DMS 273 treated with DMSO at 0.1 percent for 48 hours (cell line): ENCODE data around the gene VPS33A.
A peak's percentile ranks its signal among the peaks of the same experiment; 100 is the strongest.
"Not testable (repeated sequence)": the region's sequence is repeated elsewhere in the genome, so short reads cannot be mapped to it uniquely, and the experiment has no call there.

Experiments used
- DNase-seq: peaks from one replicate; lab custom pipeline; 2025; lab: John Stamatoyannopoulos, UW

VPS33A gene

DNA sequence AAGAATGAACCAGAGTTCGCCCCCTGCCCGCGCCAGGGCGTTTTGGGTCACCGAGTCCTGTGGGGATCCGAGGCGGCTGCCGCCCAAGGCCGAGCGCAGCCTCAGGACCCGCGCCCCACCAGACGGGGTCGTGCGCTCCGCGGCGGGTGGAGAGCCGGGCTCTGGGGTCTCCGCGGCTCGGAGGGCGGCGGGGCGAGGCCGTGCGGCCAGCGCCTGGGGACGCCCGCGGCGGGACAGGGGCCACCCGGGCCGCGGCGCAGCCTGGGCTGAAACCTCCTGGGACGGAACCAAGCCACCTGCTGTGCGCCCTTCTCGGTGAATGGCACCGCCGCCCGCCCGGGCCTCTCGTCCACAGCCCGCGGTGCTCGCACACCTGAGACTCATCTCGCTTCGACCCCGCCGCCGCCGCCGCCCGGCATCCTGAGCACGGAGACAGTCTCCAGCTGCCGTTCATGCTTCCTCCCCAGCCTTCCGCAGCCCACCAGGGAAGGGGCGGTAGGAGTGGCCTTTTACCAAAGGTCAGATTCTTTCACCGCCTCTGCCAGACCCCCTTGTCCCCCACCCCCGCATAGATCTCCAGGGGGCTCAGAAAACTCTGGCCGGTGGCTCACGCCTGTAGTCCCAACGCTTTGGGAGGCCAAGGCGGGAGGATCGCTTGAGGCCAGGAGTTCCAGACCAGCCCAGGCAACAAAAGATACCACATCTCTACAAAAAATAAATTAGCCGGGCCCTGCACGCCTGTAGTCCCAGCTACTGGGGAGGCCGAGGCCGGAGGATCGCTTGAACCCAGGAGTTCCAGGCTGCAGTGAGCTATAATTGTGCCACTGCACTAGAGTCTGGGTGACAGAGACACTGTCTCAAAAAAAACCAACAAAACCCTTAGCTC lies 61.9 kb downstream of the VPS33A start:
- no peak for DNase-seq

DNA sequence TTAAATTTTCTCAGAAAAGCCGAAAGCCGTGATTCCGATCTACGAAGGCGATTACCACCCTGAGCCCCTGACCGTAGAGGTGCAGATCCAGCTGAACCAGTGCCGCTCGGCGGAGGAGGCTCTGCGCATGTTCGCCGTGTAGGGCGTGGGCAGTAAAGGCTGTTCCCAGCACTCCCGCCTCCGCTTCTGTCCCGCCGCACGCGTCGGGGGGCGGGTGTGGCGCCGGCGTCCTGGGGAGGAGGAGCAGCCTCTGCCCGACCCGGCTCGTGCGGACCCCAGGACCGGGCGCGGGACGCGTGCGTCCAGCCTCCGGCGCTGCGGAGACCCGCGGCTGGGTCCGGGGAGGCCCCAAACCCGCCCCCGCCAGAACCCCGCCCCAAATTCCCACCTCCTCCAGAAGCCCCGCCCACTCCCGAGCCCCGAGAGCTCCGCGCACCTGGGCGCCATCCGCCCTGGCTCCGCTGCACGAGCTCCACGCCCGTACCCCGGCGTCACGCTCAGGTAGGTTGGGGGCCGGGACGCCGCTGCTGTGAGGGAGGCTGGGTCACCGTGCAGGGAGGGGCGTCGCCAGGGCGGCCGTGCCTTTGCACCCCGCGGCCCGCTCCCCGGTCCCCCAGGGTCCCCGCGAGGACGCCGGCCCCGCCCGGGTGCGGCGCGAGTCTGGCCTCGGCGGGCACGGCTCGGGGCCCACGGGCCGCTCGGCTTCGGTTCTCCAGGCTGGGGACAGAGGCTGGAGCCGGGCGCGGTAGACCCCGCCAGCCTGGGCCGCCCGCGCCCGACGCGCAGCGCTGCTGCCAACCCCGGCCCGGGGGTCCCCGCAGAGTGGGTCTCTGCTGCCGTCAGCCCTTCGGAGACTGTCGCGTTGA lies 62.8 kb downstream of the VPS33A start, which contains the start of gene B3GNT4:
B3GNT4 (plus strand) TSS at position 409 of the 866 bp plus-strand sequence. CDS start 910 bp downstream, outside the sequence.
- DNase-seq = no peak

- not testable (repeated sequence) for DNase-seq
These were observed 63.5 kb downstream of the VPS33A start for GRCh38 chr12:122202811-122203210.

- DNase-seq = no peak
These were observed 64.3 kb downstream of the VPS33A start for GRCh38 chr12:122202017-122202416.

DNA sequence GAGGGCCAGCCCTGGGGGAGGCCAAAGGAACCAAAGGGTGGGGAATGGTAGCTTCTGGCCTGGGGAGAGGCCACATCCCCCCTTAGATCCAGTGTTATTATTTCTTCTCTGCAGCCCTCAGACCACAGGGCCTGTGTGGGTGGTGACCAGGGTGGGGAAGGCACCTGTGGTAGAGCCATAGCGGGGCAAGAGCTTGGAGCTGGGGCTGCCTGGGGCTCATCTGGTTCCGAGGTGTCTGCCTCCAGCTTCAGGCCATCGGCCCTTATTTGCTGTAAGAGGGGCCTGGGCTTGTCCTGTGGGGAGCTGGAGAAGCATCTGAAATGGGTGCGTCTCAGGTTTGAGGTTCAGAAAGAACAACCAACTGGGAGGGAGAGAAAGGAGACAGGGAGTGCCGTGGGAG lies 64.9 kb downstream of the VPS33A start:
- no peak for DNase-seq

GRCh38 chr12:122200541-122201175 lies 65.6 kb downstream of the VPS33A start:
- no peak for DNase-seq

DNA sequence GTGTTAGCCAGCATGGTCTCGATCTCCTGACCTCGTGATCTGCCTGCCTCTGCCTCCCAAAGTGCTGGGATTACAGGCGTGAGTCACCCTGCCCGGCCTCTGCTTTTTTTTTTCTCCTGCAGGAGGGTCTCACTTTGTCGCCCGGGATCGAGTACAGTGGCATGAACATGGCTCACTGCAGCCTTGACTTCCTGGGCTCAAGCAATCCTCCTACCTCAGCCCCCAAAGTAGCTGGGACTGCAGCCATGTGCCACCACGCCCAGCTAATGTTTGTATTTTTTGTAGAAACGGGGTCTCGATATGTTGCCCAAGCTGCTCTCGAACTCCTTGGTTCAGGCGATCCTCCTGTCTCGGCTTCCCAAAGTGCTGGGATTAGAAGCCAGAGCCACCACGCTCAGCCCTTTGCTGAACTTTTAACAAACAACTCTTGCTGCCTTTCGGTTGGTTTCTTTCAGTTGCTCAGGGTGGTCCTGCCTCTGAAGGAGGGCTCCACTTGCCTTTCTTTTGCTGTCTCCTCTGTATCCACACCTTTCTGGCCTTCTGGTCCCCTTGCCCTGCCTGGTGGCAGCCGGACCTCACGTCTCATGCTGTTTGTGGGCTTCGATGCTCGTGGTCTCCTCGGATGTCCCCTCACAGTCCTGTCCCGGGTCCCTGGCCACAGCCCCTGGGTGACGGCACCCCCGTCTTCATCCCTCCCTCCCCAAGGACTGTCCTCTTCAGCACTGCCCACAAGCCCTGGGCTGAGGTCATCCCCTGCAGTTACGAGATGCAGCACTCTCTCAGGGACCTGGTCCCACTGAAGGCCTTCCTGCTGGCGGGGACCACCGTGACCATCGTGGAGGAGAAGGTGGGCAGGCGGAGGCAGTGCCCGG lies 66.6 kb downstream of the VPS33A start:
- DNase-seq = no peak

DNA sequence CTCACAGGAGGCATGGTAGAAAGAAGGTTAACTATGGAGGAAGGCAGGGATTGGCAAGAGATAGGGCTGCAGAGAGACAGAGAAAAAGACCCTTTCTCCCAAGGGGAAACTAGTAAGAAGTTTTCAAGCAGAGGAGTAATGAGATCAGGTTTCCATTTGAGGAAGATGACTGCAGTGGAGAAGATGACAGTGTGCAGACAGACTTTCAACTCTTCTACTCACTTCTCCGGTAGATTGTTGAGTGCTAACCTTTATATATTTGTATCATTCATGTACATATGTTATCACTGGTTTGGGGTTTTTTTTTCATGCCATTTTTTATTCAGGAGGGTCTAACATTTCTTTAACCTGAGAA lies 68.7 kb downstream of the VPS33A start:
- no peak for DNase-seq

GRCh38 chr12:122195405-122195804 lies 70.9 kb downstream of the VPS33A start:
- DNase-seq = no peak

- no peak for DNase-seq
These were observed 71.5 kb downstream of the VPS33A start for GRCh38 chr12:122194804-122195203.

DNA sequence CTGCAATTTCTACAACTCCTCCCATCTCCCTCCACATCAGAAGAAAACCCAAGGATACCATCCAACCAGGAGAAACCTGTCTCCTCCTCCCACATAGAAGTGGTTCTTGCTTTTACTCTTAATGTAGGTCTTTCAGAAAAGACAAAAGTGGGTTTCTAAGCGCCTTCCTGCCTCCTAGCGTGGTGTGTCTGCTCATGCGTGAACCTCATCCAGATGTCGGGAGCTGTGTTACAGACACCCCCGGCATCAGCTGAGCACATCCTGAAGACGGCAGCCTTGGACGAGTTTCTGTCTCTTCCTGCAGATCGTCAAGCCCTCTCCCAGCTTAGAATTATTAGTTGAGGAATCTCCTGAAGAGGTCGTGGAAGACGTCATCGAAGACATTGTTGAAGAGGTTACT lies 73.9 kb downstream of the VPS33A start:
- no peak for DNase-seq

DNA sequence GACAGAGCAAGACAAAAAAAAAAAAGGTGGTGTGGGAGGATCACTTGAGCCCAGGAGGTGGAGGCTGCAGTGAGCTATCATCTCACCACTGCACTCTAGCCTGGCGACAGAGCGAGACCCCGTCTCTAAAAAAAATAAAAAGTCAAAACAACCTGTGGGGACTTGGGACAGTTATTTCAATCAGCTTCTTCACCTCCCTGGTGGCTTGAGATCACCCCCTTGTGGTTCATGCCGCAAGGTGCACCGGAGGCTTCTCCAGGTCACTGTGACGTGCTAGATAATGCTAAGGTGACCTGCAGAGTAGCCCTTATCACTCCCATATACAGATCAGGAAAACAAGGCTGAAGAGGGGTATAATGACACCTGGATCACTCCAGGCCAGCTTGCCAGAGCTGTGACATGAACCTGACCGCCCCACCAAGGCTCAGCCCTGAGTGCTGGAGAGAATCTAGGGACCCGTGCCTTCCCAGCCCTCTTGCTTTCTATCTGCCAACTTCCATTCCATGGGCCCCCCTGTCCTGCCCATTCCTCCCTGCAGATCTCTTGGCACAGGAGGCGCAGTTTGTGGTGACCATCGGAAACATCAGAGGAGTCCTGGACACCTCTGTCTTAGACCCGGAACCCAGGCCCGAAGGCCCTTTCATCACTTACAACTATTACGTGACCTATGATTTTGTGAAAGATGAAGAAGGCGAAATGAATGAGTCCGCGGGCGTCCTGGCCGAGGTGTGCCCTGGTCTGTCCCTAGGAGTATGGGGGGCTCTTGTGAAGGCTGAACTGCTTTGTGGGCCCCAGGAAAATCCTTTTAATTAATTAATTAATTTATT lies 75.2 kb downstream of the VPS33A start:
- DNase-seq = no peak

DNA sequence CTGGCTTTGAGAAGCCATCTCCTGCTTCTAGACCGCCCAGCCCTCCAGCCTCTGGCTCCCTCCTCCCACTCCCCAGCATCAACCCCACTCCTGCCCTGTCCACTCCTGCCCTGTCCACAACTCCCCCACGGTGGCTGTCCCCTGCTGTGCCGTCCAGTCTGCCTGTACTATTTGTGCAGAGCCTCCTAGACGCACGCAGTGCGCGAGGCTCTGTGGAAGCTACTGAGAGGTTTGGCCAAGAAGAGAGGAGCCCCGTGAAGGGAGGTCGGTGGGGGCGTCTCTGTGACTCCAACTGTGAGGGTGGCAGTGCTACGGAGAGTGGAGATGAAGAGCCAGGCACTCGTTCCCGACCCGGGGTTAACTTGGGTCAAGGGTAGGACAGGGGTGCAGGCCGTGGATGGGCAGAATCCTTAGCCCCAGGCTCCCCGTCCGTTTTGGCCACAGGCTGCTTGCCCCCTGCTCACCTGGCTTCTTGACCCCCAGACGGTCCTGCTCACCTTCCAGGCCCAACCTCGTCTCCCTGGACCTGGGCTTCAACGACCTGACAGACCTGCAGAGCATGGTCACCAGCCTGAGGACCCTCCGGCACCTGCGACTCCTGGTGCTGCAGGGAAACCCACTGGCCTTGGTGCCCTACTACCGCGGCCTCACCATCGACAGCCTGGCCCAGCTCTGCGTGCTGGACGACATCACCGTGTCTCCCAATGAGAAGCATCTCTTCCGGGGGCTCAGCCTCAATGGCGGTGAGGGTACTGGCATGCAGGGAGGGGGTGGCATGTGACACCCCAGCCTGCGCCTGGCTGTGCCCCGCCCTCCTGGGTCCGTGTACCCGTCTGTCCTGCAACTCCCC lies 76.4 kb downstream of the VPS33A start:
- DNase-seq = no peak

DNA sequence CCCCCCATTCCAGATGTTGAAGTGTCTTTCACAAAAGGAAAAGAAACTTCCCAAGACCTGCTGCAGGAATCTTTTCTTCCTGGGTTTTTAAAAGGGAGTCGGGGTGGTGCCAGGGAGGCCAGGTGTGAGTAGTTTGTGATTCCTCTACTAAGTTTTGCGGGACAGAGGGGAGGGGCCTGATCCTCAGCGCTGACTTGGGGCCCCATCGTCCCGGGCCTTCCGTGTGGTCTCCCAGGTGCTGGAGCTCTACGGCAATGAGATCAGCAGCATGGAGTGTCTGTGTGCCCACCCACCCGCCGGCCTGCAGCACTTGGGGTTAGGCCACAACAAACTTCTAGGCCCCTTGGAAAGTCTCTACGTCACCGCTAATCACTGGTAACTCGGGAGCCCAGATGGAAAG lies 78.8 kb downstream of the VPS33A start:
- no peak for DNase-seq

DNA sequence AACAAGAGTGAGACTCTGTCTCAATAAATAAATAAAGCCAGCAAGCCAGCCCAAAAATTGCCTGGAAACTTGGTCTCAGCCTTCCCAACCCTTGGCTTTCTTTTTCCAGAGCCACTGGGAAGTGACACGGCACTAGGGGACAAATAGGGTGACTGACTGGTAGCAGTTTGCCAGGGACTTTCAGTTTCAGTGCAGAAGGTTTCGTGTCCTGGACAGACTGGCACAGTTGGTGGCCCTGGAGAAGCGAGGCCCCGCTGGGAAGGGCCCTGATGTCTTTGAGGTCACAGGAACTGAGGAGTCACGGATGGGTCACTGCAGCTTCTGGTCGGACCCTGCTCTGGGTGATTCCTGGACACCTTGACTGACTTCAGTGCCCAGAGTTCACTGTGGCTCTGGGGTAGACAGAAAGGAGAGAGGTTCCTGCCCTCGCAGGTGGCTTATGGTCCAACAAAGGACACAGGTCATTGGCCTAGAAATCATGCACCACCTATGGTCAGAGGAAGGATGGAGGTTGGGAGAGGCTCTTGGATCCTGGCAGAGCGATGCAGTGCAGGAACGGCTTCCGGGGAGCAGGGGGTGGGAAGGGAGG lies 80.7 kb downstream of the VPS33A start:
- DNase-seq = no peak

- DNase-seq = no peak
These were observed 81.2 kb downstream of the VPS33A start for GRCh38 chr12:122185079-122185478.

DNA sequence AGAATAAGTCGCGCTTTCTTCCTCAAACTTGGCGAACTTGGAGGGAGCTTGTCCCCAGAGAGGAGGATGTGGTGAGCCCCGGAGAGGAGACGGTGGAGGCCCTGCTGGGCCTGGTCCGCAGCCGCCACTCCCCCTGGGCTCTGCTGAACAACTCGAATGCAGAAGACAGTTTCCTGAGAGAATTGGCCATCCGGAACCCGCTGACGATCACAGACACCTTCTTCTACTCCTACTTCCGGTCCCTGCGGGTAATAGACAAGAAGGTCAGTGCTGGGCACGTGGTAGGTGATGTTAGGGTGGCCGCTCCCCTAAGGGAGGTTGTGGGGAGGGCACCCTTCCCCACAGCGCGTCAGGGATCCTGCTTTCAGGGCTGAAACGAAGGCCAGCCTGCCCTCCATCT lies 81.8 kb downstream of the VPS33A start:
- DNase-seq = no peak

GRCh38 chr12:122183588-122183940 lies 82.7 kb downstream of the VPS33A start:
- no peak for DNase-seq

- peak; percentile 6 for DNase-seq
These were observed 83.3 kb downstream of the VPS33A start, which contains the start of gene LRRC43 for GRCh38 chr12:122182887-122183587. LRRC43 (plus strand) TSS chr12:122183123; CDS start chr12:122183145, 22 bp downstream.
